CD4-positive, alpha-beta T cell (primary cell): ENCODE results near the gene PLPPR3. TPM values are rescaled to one million over a fixed set of nuclear protein-coding genes. Genes with fewer than 3 reads are reported as not detected.

Experiments
- ATAC-seq: fragments of 200-7000 bp; cut with Tn5 transposase; one replicate; pipeline ENCODE4 v1.10.0; 2022; ENCODE audit warnings: mild to moderate bottlenecking; ENCODE audit not compliant: poor library complexity
- CTCF ChIA-PET: fragments of 350-600 bp; sonication (Branson Sonifier 250); formaldehyde crosslinking; loops from one replicate; lab custom pipeline; 2021; ENCODE audit warnings: antibody characterized with exemption, inconsistent platforms; lab: Charles Lee
- POLR2A ChIA-PET: fragments of 350-600 bp; sonication (Branson Sonifier 250); formaldehyde crosslinking; loops from one replicate; lab custom pipeline; 2021; ENCODE audit warnings: antibody characterized with exemption, inconsistent platforms; lab: Charles Lee
- DNase-seq, 14 experiments: peaks; one replicate each; pipeline ENCODE4 v3.0.0-alpha.2; 2013 to 2020; ENCODE audit warnings: mixed read lengths in 2 of 14
- H3K27ac ChIP-seq, 2 donors: one replicate each; pipeline versions ENCODE4 v1.5.1 to v1.7.0; 2013; ENCODE audit warnings: low read length in 2 of 2, low read depth in 1 of 2, mild to moderate bottlenecking in 1 of 2
- H3K27me3 ChIP-seq, 2 experiments: 1 replicate in 1 of 2; 2 replicates in 1 of 2; pipeline versions ENCODE4 v1.6.1 to v1.7.0; 2013; ENCODE audit warnings: low read length in 2 of 2, control low read depth in 1 of 2, mild to moderate bottlenecking in 1 of 2, moderate library complexity in 1 of 2; ENCODE audit not compliant: insufficient read depth in 2 of 2, control insufficient read depth in 1 of 2
- H3K36me3 ChIP-seq: one replicate; pipeline ENCODE4 v1.6.1; 2013; ENCODE audit warnings: low read length, control low read depth; ENCODE audit not compliant: insufficient read depth
- H3K4me1 ChIP-seq: one replicate; pipeline ENCODE4 v1.6.1; 2013; ENCODE audit warnings: low read length, control low read depth; ENCODE audit not compliant: insufficient read depth
- H3K4me3 ChIP-seq: one replicate; pipeline ENCODE4 v1.5.1; 2013; ENCODE audit warnings: mild to moderate bottlenecking, low read length, moderate library complexity
- H3K9me3 ChIP-seq, 2 experiments: 1 replicate in 1 of 2; 2 replicates in 1 of 2; pipeline versions ENCODE4 v1.6.1 to v1.7.0; 2013; ENCODE audit warnings: low read length in 2 of 2, mild to moderate bottlenecking in 2 of 2, control low read depth in 1 of 2, moderate library complexity in 1 of 2; ENCODE audit not compliant: control insufficient read depth in 1 of 2, insufficient read depth in 1 of 2
- H3K27ac Mint-ChIP-seq: one replicate; pipeline ENCODE4 v1.8.0; 2020; ENCODE audit warnings: mixed read lengths
- H3K27me3 Mint-ChIP-seq: one replicate; pipeline ENCODE4 v1.8.0; 2021; ENCODE audit warnings: mixed read lengths
- H3K36me3 Mint-ChIP-seq: one replicate; pipeline ENCODE4 v1.8.0; 2021; ENCODE audit warnings: low read depth, mixed read lengths
- H3K4me1 Mint-ChIP-seq: one replicate; pipeline ENCODE4 v1.8.0; 2021; ENCODE audit warnings: low read depth, mixed read lengths
- H3K4me3 Mint-ChIP-seq: one replicate; pipeline ENCODE4 v1.8.0; 2020; ENCODE audit warnings: mild to moderate bottlenecking, mixed read lengths
- H3K9me3 Mint-ChIP-seq: one replicate; pipeline ENCODE4 v1.8.0; 2020; ENCODE audit warnings: mixed read lengths
- intact Hi-C, 2 experiments: fragments of 100-400 bp; cut with DNase I in 1 of 2; cut with micrococcal nuclease in 1 of 2; formaldehyde crosslinking; loops; one replicate each; pipeline versions ENCODE4 v1.15.1 to v1.9.0; 2023 to 2025; cut with DNase I, micrococcal nuclease
- total RNA-seq, 174 experiments: library from RNA in 2 of 174; stranded (reverse) in 2 of 174; gene quantifications; one replicate each; pipeline ENCODE4 v1.2.3 and lab custom pipeline; 2021 to 2026
- TF ChIP-seq, protein P1 (sequence below): fragments of 200-600 bp; IDR thresholded peaks from one replicate; pipeline ENCODE4 v1.8.0; 2022; ENCODE audit warnings: antibody characterized with exemption, mild to moderate bottlenecking

The PLPPR3 gene
- total RNA-seq, 2 experiments from 2014 or later: not detected

DNA sequence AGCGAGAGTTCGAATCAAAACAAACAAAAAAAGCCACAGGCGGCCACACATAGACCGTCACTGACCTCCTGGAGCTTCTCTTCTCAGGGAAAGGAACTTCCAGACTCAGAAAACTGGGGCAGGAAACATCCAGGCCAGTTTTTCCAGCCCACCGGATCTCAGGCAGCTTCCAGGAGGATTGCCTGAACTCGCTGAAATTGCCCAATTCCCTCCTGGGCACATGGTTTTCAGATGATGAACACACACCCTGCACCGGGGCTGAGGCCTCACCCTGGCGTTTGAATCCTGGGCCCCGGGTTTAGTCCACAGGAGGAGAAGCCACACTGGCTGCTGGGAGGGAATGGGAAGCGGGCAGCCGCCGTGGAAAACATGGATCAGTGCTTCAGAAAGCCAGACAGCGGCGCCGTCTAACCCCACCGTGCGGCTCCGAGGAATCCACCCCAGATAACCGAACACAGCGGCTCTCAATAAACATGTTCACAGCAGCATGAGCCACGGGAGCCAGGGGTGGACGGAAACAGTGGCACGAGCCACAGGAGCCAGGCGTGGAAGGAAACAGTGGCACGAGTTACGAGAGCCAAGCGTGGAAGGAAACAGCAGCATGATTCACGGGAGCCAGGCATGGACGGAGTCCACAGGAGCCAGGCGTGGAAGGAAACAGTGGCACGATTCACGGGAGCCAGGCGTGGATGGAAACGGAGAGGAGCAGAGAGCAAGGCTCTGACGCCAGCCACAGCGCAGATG, 42.7 kb downstream of the PLPPR3 start:
- no peaks in the 10 kb centered on the region for H3K36me3 Mint-ChIP-seq
- DNase-seq (no peak), ATAC-seq (no peak)
- Histone ChIP-seq H3K9me3 (peaks cover 0 to 4% of the 10 kb centered on the region in 2 experiments), H3K27me3 (peaks cover 0 to 2% of the 10 kb centered on the region in 2 experiments), H3K4me3 (no peak overlapping the region), H3K36me3 (no peaks in the 10 kb centered on the region), H3K4me1 (no peaks in the 10 kb centered on the region), H3K27ac (no peak overlapping the region)
- intact Hi-C loops: no loop called here
- ChIA-PET CTCF (no interaction called here), POLR2A (no interaction called here)
- TF ChIP-seq, protein P1, sequence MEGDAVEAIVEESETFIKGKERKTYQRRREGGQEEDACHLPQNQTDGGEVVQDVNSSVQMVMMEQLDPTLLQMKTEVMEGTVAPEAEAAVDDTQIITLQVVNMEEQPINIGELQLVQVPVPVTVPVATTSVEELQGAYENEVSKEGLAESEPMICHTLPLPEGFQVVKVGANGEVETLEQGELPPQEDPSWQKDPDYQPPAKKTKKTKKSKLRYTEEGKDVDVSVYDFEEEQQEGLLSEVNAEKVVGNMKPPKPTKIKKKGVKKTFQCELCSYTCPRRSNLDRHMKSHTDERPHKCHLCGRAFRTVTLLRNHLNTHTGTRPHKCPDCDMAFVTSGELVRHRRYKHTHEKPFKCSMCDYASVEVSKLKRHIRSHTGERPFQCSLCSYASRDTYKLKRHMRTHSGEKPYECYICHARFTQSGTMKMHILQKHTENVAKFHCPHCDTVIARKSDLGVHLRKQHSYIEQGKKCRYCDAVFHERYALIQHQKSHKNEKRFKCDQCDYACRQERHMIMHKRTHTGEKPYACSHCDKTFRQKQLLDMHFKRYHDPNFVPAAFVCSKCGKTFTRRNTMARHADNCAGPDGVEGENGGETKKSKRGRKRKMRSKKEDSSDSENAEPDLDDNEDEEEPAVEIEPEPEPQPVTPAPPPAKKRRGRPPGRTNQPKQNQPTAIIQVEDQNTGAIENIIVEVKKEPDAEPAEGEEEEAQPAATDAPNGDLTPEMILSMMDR: no peak
- H3K27ac Mint-ChIP-seq: no peak overlapping the region
- no peak overlapping the region for H3K4me3 Mint-ChIP-seq
- H3K9me3 Mint-ChIP-seq: no peaks in the 10 kb centered on the region
- H3K4me1 Mint-ChIP-seq: no peaks in the 10 kb centered on the region
- H3K27me3 Mint-ChIP-seq: no peaks in the 10 kb centered on the region

DNA sequence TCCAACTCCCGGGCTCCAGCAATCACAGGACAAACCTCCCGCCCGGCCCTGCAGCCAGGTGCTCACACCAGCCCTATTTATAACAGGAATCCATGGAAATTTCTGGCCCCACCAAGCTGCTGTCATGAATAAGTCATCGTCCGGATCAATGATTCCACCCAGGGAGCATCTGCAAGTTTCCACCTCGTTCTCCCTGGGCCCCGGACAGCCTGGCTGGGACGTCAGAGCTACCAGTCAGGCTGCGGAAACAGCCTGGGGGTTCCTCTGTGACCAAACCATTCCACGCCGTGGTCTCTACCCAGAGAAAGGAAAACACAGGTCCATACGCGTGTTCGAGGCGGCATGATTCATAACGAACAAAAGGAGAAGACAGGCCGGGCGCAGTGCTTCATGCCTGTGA, 45.2 kb downstream of the PLPPR3 start:
- H3K36me3 ChIP-seq: no peaks in the 10 kb centered on the region
- H3K4me3 ChIP-seq: no peak overlapping the region
- DNase-seq: no peak
- H3K27ac Mint-ChIP-seq: no peak overlapping the region
- H3K27me3 ChIP-seq: no peaks in the 10 kb centered on the region
- no peak for ATAC-seq
- H3K4me1 ChIP-seq: no peaks in the 10 kb centered on the region
- H3K9me3 ChIP-seq: peaks cover 0 to 4% of the 10 kb centered on the region in 2 experiments
- peaks cover 4% of the 10 kb centered on the region for H3K27me3 Mint-ChIP-seq
- TF ChIP-seq, protein P1: no peak
- H3K27ac ChIP-seq: no peak overlapping the region
- intact Hi-C loops: no loop called here
- no peak overlapping the region for H3K4me3 Mint-ChIP-seq
- H3K36me3 Mint-ChIP-seq: no peaks in the 10 kb centered on the region
- CTCF ChIA-PET: no interaction called here
- POLR2A ChIA-PET: no interaction called here
- no peaks in the 10 kb centered on the region for H3K4me1 Mint-ChIP-seq
- no peaks in the 10 kb centered on the region for H3K9me3 Mint-ChIP-seq

DNA sequence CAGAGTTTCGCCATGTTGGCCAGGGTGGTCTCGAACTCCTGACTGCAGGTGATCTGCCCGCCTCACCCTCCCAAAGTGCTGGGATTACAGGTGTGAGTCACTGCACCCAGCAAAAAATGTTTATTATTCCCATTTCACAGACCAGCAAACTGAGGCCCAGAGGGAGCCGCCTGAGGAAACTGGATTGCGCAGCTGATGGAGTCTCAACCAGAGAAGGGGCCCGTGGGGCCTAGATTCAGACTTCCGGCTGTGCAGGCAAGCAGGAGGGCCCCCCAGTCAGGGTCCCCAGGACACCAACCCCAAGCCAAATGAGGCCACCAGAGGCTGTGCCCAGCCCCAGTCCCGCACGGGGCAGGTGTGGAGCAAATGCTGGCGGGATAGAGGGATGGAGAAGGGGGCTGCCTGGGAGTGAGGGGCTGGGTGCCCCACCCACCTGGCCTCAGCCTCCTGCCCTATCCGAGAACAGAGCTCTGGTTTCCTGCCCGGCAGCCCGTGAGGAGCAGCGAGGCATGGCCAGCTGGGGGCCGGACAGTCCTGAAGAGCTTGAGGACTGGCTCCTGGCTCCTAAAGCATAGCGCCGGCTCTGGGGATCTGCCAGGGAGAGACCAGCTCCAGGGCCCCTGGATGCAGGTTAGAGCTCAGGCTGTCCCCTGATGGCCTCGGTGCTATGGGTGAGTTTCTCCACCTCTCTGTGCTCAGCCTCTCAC, 48.9 kb downstream of the PLPPR3 start:
- H3K27me3 Mint-ChIP-seq: peaks cover 9% of the 10 kb centered on the region
- Histone ChIP-seq H3K27ac (no peak overlapping the region), H3K4me1 (no peaks in the 10 kb centered on the region), H3K4me3 (no peak overlapping the region), H3K36me3 (no peaks in the 10 kb centered on the region), H3K27me3 (no peaks in the 10 kb centered on the region), H3K9me3 (no peaks in the 10 kb centered on the region)
- intact Hi-C loops: loop anchor here in 1 of 2 experiments (5.0 kb wide), 1 partner anchor 89 kb away; no protein-coding TSS in a partner anchor
- no peak overlapping the region for H3K27ac Mint-ChIP-seq
- no peaks in the 10 kb centered on the region for H3K36me3 Mint-ChIP-seq
- no peak overlapping the region for H3K4me3 Mint-ChIP-seq
- ChIA-PET CTCF (interaction anchor here (0.8 kb wide), 1 partner anchor 39 kb away, joined by 3 read pairs; no protein-coding TSS in a partner anchor), POLR2A (no interaction called here)
- no peak for ATAC-seq
- H3K4me1 Mint-ChIP-seq: peaks cover 4% of the 10 kb centered on the region
- H3K9me3 Mint-ChIP-seq: no peaks in the 10 kb centered on the region
- TF ChIP-seq, protein P1: no peak
- peak in 1 of 14 experiments; percentile 21 for DNase-seq
